ENCODE data around the gene UFD1. TPM values are rescaled to one million over a fixed set of nuclear protein-coding genes. Genes with fewer than 3 reads are reported as not detected.

The UFD1 gene
- total and polyA plus RNA-seq, 2 donors (not counting 1 experiment from before 2014, with no cell fraction given): 41.3 to 86.2 TPM

GRCh38 chr22:19478045-19478900 lies 720 bp downstream of the UFD1 start:
- Histone ChIP-seq H3K9me3 (ENCODE audit: control insufficient read depth, insufficient read depth, low read depth, low read length) (no peaks in the 10 kb centered on the region), H2AFZ (ENCODE audit: low read length) (peak overlapping the region; percentile 34), H3K27me3 (ENCODE audit: control insufficient read depth, insufficient read depth, low read length) (no peaks in the 10 kb centered on the region), H3K9ac (ENCODE audit: insufficient read depth, low read length) (peak overlapping the region; percentile 63), H3K4me1 (ENCODE audit: control insufficient read depth, extremely low read depth, insufficient read depth, low read length) (peaks cover 11% of the 10 kb centered on the region), H4K20me1 (ENCODE audit: control insufficient read depth, extremely low read depth, insufficient read depth, low read length) (no peaks in the 10 kb centered on the region), H3K4me2 (ENCODE audit: extremely low read depth, insufficient read depth, low read length) (peak overlapping the region; percentile 99), H3K36me3 (ENCODE audit: control insufficient read depth, insufficient read depth, low read length) (peaks cover 4% of the 10 kb centered on the region), H3K27ac (ENCODE audit: insufficient read depth, low read length) (peak overlapping the region; percentile 91), H3K4me3 (replicated peaks in 1 of 4; ENCODE audit: control extremely low read depth in 1 of 4, insufficient read depth in 1 of 4, low read depth in 3 of 4, low read length in 4 of 4) (peak overlapping the region; percentile 80 to 98 (median 89)), H3K79me2 (ENCODE audit: control insufficient read depth, insufficient read depth, low read length) (peaks cover 52% of the 10 kb centered on the region)
- no peak for TF ChIP-seq CTCF (conservative IDR thresholded peaks at IDR 0.05 in 1 of 2, IDR thresholded peaks at IDR 0.05 in 1 of 2; ENCODE audit: low read depth in 1 of 2, low read length in 2 of 2)
- TF ChIP-seq EZH2 (IDR thresholded peaks at IDR 0.05; ENCODE audit: low read length, missing control alignments): no peak
- DNase-seq (ENCODE audit: low read depth in 2 of 2): no peak

GRCh38 chr22:19477321-19478044 lies 1.5 kb downstream of the UFD1 start:
- Histone ChIP-seq H3K9me3 (ENCODE audit: control insufficient read depth, insufficient read depth, low read depth, low read length) (no peaks in the 10 kb centered on the region), H3K27me3 (ENCODE audit: control insufficient read depth, insufficient read depth, low read length) (no peaks in the 10 kb centered on the region), H3K79me2 (ENCODE audit: control insufficient read depth, insufficient read depth, low read length) (peaks cover 52% of the 10 kb centered on the region), H3K27ac (ENCODE audit: insufficient read depth, low read length) (peak overlapping the region; percentile 91), H3K4me1 (ENCODE audit: control insufficient read depth, extremely low read depth, insufficient read depth, low read length) (peaks cover 11% of the 10 kb centered on the region), H3K4me3 (replicated peaks in 1 of 4; ENCODE audit: control extremely low read depth in 1 of 4, insufficient read depth in 1 of 4, low read depth in 3 of 4, low read length in 4 of 4) (peak overlapping the region; percentile 80 to 98 (median 89)), H3K4me2 (ENCODE audit: extremely low read depth, insufficient read depth, low read length) (peak overlapping the region; percentile 99), H4K20me1 (ENCODE audit: control insufficient read depth, extremely low read depth, insufficient read depth, low read length) (no peaks in the 10 kb centered on the region), H2AFZ (ENCODE audit: low read length) (no peak overlapping the region), H3K9ac (ENCODE audit: insufficient read depth, low read length) (peak overlapping the region; percentile 63), H3K36me3 (ENCODE audit: control insufficient read depth, insufficient read depth, low read length) (peaks cover 6% of the 10 kb centered on the region)
- TF ChIP-seq CTCF (conservative IDR thresholded peaks at IDR 0.05 in 1 of 2, IDR thresholded peaks at IDR 0.05 in 1 of 2; ENCODE audit: low read depth in 1 of 2, low read length in 2 of 2) (peak in 1 of 2 donors; percentile 31), EZH2 (IDR thresholded peaks at IDR 0.05; ENCODE audit: low read length, missing control alignments) (no peak)
- DNase-seq (ENCODE audit: low read depth in 2 of 2): peak; percentile 9 to 50

- H3K9me3 ChIP-seq (ENCODE audit: control insufficient read depth, insufficient read depth, low read depth, low read length): no peaks in the 10 kb centered on the region
- no peak overlapping the region for H3K27ac ChIP-seq (ENCODE audit: insufficient read depth, low read length)
- H3K9ac ChIP-seq (ENCODE audit: insufficient read depth, low read length): no peak overlapping the region
- peaks cover 11% of the 10 kb centered on the region for H3K4me1 ChIP-seq (ENCODE audit: control insufficient read depth, extremely low read depth, insufficient read depth, low read length)
- H3K36me3 ChIP-seq (ENCODE audit: control insufficient read depth, insufficient read depth, low read length): peaks cover 14% of the 10 kb centered on the region
- no peak overlapping the region for H3K4me2 ChIP-seq (ENCODE audit: extremely low read depth, insufficient read depth, low read length)
- no peak overlapping the region for H2AFZ ChIP-seq (ENCODE audit: low read length)
- TF ChIP-seq CTCF (conservative IDR thresholded peaks at IDR 0.05 in 1 of 2, IDR thresholded peaks at IDR 0.05 in 1 of 2; ENCODE audit: low read depth in 1 of 2, low read length in 2 of 2) (no peak), EZH2 (IDR thresholded peaks at IDR 0.05; ENCODE audit: low read length, missing control alignments) (no peak)
- H3K4me3 ChIP-seq (replicated peaks in 1 of 4; ENCODE audit: control extremely low read depth in 1 of 4, insufficient read depth in 1 of 4, low read depth in 3 of 4, low read length in 4 of 4): no peak overlapping the region
- no peaks in the 10 kb centered on the region for H4K20me1 ChIP-seq (ENCODE audit: control insufficient read depth, extremely low read depth, insufficient read depth, low read length)
- peaks cover 54% of the 10 kb centered on the region for H3K79me2 ChIP-seq (ENCODE audit: control insufficient read depth, insufficient read depth, low read length)
- H3K27me3 ChIP-seq (ENCODE audit: control insufficient read depth, insufficient read depth, low read length): no peaks in the 10 kb centered on the region
- no peak for DNase-seq (ENCODE audit: low read depth in 2 of 2)
Observed at GRCh38 chr22:19476023-19476422, 3.0 kb downstream of the UFD1 start.

Measured in fibroblast of lung (primary cell).